NCI-H82 treated with DMSO at 0.1 percent for 48 hours (cell line): Measurements from ENCODE around the gene CARD19.

Experiments
- DNase-seq: peaks from one replicate; lab custom pipeline; 2025; ENCODE audit not compliant: unreplicated experiment; lab: John Stamatoyannopoulos, UW

The CARD19 gene

GRCh38 chr9:93117924-93118862 is 22.2 kb downstream of the CARD19 start:
- no peak for DNase-seq

GRCh38 chr9:93118863-93119702 is 23.1 kb downstream of the CARD19 start:
- no peak for DNase-seq

GRCh38 chr9:93119703-93119952 is 23.6 kb downstream of the CARD19 start:
- no peak for DNase-seq

- DNase-seq = no peak
These were observed 24.2 kb downstream of the CARD19 start for GRCh38 chr9:93119953-93120845.

- DNase-seq = no peak
These were observed 24.9 kb downstream of the CARD19 start for GRCh38 chr9:93120846-93121315.

- DNase-seq = no peak
These were observed 25.6 kb downstream of the CARD19 start for GRCh38 chr9:93121316-93122241.

GRCh38 chr9:93122721-93123221 is 26.8 kb downstream of the CARD19 start:
- no peak for DNase-seq

GRCh38 chr9:93123561-93124283 is 27.7 kb downstream of the CARD19 start:
- no peak for DNase-seq

- DNase-seq = no peak
These were observed 28.8 kb downstream of the CARD19 start for GRCh38 chr9:93124793-93125192.

- DNase-seq = no peak
These were observed 29.4 kb downstream of the CARD19 start for GRCh38 chr9:93125331-93125894.

- DNase-seq = no peak
These were observed 30.2 kb downstream of the CARD19 start for GRCh38 chr9:93126151-93126781.

- no peak for DNase-seq
These were observed 30.9 kb downstream of the CARD19 start for GRCh38 chr9:93126825-93127368.

GRCh38 chr9:93127395-93127911 is 31.4 kb downstream of the CARD19 start:
- no peak for DNase-seq

- no peak for DNase-seq
These were observed 32.1 kb downstream of the CARD19 start for GRCh38 chr9:93128011-93128714.

- DNase-seq = no peak
These were observed 32.8 kb downstream of the CARD19 start for GRCh38 chr9:93128715-93129224.

GRCh38 chr9:93129286-93129685 is 33.3 kb downstream of the CARD19 start:
- no peak for DNase-seq
